Osteoblast (primary cell): ENCODE measurements around the gene PHLDA2. TPM values are rescaled to one million over a fixed set of nuclear protein-coding genes. Genes with fewer than 3 reads are reported as not detected.

Experiments used
- DNase-seq: peaks from one replicate; pipeline ENCODE4 v3.0.0; 2011; ENCODE audit warnings: low spot score, mixed read lengths; ENCODE audit not compliant: insufficient read length; ENCODE audit errors: missing footprints
- H2AFZ ChIP-seq: 2 replicates; pipeline ENCODE4 v1.6.0; 2011; ENCODE audit warnings: mild to moderate bottlenecking, low read length
- H3K27ac ChIP-seq: 2 replicates; pipeline ENCODE4 v1.5.1; 2011; ENCODE audit warnings: mild to moderate bottlenecking, low read depth, low read length, moderate library complexity
- H3K27me3 ChIP-seq: 2 replicates; pipeline ENCODE4 v1.6.0; 2012; ENCODE audit warnings: mild to moderate bottlenecking, control low read depth, inconsistent platforms, low read length, moderate library complexity; ENCODE audit not compliant: insufficient read depth
- H3K36me3 ChIP-seq: 2 replicates; pipeline ENCODE4 v1.5.1; 2011; ENCODE audit warnings: mild to moderate bottlenecking, low read length, control low read depth, moderate library complexity; ENCODE audit not compliant: insufficient read depth
- H3K4me1 ChIP-seq: 2 replicates; pipeline ENCODE4 v1.5.1; 2011; ENCODE audit warnings: mild to moderate bottlenecking, low read length, control low read depth, moderate library complexity; ENCODE audit not compliant: insufficient read depth
- H3K4me2 ChIP-seq: 2 replicates; pipeline ENCODE4 v1.6.0; 2011; ENCODE audit warnings: mild to moderate bottlenecking, low read length; ENCODE audit not compliant: insufficient read depth
- H3K4me3 ChIP-seq: fragments of 200-600 bp; sonication (generic); 3 replicates; pipeline ENCODE4 v1.5.1; 2012; ENCODE audit warnings: mild to moderate bottlenecking, low read length, inconsistent platforms; ENCODE audit not compliant: insufficient read depth
- H3K79me2 ChIP-seq: 2 replicates; pipeline ENCODE4 v1.6.0; 2012; ENCODE audit warnings: mild to moderate bottlenecking, low read length, control low read depth, inconsistent platforms; ENCODE audit not compliant: insufficient read depth
- H3K9me3 ChIP-seq: 2 replicates; pipeline ENCODE4 v1.5.1; 2011; ENCODE audit warnings: low read depth, low read length, control low read depth
- H4K20me1 ChIP-seq: 2 replicates; pipeline ENCODE4 v1.6.0; 2012; ENCODE audit warnings: mild to moderate bottlenecking, low read length, control low read depth; ENCODE audit not compliant: insufficient read depth
- total RNA-seq: library from RNA; depleted of rRNA; stranded (reverse); fragments of >200 nt; gene quantifications from 2 replicates; pipeline ENCODE4 v1.2.3, GENCODE V29; 2012
- TF ChIP-seq, protein P1 (sequence below): IDR thresholded peaks from 2 replicates; pipeline ENCODE4 v1.5.1; 2011; ENCODE audit warnings: mild to moderate bottlenecking, low read depth, low read length, moderate library complexity; ENCODE audit errors: extremely low read depth

Gene PHLDA2
- total RNA-seq, 1 donor, result 2.5 TPM

DNA sequence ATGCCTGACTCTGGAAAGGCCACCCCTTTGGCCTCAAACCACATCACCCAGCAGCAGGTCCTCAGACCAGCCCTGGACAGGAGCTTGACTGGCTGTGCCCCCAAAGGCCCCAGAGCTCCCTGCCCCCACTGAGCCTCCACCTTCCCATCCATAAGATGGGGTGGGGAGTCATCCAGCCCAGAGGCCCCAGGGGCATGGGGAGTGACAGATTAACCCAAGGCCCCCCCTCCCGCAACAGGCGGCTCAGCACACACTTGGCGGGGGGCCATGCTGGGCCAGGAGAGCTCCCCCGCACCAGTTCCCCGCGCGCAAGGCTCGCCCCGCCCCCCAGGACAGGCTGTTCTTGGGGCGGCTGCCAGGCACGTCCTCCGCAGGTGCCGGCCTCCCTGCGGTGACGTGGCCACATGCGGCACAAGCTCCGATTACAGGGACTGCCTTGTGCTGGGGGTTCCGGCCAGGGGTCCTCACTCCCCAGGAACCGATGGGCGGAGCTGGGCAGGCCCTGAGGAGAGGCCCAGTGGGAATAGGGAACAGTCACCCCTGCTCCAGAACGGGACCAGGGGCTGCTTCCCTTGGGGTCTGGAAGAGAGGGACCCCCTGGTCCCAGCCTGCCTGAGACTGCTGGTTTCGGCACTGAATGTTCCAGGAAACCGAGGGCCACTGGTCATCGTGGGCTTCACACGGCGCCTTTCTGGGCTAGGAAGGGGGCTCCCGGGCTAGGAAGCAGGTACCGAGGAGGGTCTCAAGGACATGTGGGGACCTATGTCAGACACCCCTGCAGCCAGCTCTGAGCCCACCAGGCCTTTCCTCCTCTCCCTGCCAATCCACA lies 38.5 kb downstream of the PHLDA2 start:
- Histone ChIP-seq H3K27ac (no peak overlapping the region), H3K27me3 (peaks cover 10% of the 10 kb centered on the region), H4K20me1 (no peaks in the 10 kb centered on the region), H3K4me3 (no peak overlapping the region), H3K79me2 (no peaks in the 10 kb centered on the region), H3K4me1 (peaks cover 6% of the 10 kb centered on the region), H3K9me3 (no peaks in the 10 kb centered on the region), H3K36me3 (no peaks in the 10 kb centered on the region), H2AFZ (no peak overlapping the region), H3K4me2 (no peak overlapping the region)
- TF ChIP-seq, protein P1, sequence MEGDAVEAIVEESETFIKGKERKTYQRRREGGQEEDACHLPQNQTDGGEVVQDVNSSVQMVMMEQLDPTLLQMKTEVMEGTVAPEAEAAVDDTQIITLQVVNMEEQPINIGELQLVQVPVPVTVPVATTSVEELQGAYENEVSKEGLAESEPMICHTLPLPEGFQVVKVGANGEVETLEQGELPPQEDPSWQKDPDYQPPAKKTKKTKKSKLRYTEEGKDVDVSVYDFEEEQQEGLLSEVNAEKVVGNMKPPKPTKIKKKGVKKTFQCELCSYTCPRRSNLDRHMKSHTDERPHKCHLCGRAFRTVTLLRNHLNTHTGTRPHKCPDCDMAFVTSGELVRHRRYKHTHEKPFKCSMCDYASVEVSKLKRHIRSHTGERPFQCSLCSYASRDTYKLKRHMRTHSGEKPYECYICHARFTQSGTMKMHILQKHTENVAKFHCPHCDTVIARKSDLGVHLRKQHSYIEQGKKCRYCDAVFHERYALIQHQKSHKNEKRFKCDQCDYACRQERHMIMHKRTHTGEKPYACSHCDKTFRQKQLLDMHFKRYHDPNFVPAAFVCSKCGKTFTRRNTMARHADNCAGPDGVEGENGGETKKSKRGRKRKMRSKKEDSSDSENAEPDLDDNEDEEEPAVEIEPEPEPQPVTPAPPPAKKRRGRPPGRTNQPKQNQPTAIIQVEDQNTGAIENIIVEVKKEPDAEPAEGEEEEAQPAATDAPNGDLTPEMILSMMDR, result no peak
- DNase-seq, result no peak

DNA sequence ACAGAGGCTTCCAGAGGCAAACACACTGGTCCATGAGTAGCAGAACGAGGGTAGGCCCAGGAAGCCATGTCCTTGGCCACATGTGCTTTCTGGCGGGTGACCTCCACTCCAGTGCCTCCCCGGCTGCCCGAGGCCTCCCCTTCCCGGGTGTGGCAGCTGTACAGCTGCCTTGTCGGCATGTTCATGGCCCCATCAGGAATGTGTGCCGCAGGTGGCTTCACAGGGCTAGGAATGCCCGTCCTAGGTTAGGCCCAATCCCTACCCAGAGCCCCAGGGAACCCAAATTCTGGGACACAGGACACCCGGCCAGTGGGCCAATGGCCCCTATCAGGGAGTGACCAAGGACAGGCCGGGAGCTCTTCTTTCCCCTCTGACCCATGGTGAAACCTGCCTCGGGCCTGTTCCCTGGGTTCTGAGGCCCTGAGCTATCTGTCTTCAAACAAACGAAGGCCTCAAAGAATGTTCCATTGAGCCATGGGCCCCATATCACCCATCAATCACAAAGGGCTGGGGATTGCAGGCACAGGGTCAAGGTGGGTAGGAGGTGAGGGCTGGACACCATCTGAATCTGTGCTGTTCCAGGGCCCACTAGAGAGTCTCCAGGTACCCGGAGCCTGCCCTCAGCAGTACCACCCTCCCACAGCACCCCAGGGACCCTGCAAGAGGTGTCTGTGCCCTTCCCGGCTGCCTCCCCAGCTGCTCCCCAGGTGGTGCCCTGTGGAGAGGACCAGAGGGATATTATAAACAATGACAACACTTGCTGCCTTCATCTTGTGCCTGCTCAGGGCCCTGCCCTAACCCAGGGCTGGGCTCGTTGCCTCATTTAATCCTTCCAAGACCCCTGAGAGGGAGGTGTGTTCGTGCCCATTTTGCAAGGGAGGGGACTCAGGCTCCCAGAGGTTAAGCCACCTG lies 39.6 kb downstream of the PHLDA2 start:
- H3K36me3 ChIP-seq, result no peaks in the 10 kb centered on the region
- DNase-seq, result no peak
- no peak overlapping the region for H3K4me2 ChIP-seq
- no peak overlapping the region for H2AFZ ChIP-seq
- H3K27ac ChIP-seq, result no peak overlapping the region
- H3K27me3 ChIP-seq, result peaks cover 17% of the 10 kb centered on the region
- H3K9me3 ChIP-seq, result no peaks in the 10 kb centered on the region
- H3K4me1 ChIP-seq, result peaks cover 11% of the 10 kb centered on the region
- H3K4me3 ChIP-seq, result no peak overlapping the region
- no peaks in the 10 kb centered on the region for H3K79me2 ChIP-seq
- TF ChIP-seq, protein P1, result no peak
- H4K20me1 ChIP-seq, result no peaks in the 10 kb centered on the region

DNA sequence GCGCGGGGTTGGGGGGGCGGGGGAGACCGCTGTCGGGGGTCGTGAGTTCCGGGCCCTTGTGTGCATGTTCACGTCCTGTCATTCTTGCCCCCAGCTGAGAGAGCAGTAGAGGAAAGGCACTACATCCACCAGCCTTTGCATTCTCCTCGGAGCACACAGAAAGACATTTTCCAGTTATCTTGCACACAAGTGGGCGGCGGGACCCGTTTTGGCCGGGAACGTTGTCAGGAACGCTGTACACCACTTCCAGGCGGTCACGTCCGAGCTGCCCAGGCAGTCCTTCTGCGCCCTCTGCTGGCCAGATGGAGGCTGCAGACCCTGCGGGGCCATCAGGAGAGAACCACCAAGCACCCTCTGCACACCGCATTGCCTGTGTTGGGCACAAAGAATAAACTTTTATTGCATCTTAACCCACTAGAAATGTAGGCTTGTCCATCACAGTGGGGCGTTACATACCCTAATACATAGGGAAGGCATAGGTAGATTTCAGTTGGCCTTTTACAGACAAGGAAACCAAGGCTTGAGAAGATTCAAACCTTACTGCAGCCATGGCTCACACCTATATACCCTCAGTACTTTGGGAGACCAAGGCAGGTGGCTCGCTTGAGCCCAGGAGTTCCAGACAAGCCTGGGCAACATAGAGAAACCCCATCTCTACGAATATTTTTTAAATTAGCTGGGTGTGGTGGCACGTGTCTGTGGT lies 40.8 kb downstream of the PHLDA2 start:
- TF ChIP-seq, protein P1, result peak; percentile 97

More for the DNA sequence above, 40.8 kb downstream of the PHLDA2 start:
- H2AFZ ChIP-seq, result no peak overlapping the region
- no peaks in the 10 kb centered on the region for H3K79me2 ChIP-seq
- H3K27me3 ChIP-seq, result peaks cover 26% of the 10 kb centered on the region
- no peak overlapping the region for H3K4me2 ChIP-seq
- peak; percentile 100 for DNase-seq
- H3K4me3 ChIP-seq, result no peak overlapping the region
- H4K20me1 ChIP-seq, result no peaks in the 10 kb centered on the region
- H3K4me1 ChIP-seq, result peaks cover 11% of the 10 kb centered on the region
- H3K9me3 ChIP-seq, result no peaks in the 10 kb centered on the region
- H3K27ac ChIP-seq, result no peak overlapping the region
- no peaks in the 10 kb centered on the region for H3K36me3 ChIP-seq
